Skin of body (tissue), 2 donors: ENCODE results near the gene SFRP5. TPM values are rescaled to one million over a fixed set of nuclear protein-coding genes. Genes with fewer than 3 reads are reported as not detected.

Experiments
- DNase-seq: peaks from one replicate; lab custom pipeline; 2025; lab: John Stamatoyannopoulos, UW
- total RNA-seq: library from RNA; depleted of rRNA; stranded (reverse); fragments of >200 nt; gene quantifications from one replicate; pipeline ENCODE4 v1.2.3, GENCODE V29; 2014

SFRP5 gene
- total RNA-seq, 1 donor from 2014 or later, result 1.7 TPM

DNA sequence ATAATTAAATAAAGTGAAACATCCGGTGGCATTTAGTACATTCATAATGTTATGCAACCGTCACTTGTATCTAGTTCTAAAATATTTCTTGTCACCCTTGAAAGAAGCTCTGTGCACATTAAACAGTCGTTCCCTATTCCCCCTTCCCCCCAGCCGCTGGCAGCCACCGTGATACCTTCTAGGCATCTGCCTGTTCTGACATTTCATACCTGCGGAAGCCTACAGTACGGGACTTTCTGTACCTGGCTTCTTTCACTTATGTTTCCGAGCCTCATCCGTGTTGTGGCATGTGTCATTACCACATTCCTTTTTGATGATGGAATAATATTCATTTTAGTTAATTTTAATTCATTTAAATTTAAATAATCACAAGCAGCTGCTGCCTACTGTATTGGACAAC, 13.9 kb upstream of the SFRP5 start:
- no peak for DNase-seq

DNA sequence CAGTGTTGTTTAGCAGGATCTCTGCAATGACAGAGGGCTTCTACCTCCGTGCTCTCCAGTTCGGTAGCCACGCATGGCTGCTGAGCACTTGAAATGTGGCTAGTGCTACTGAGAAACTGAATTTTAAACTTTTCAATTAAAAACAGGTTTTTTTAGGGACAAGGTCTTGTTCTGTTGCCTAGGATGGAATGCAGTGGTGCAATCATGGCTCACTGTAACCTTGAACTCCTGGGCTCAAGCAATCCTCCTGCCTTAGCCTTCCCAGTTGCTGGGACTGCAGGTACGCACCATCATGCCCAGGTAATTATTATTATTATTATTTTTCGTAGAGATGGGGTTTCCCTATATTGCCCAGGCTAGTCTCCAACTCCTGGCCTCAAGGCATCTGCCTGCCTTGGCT, 13.4 kb upstream of the SFRP5 start:
- DNase-seq, result no peak

DNA sequence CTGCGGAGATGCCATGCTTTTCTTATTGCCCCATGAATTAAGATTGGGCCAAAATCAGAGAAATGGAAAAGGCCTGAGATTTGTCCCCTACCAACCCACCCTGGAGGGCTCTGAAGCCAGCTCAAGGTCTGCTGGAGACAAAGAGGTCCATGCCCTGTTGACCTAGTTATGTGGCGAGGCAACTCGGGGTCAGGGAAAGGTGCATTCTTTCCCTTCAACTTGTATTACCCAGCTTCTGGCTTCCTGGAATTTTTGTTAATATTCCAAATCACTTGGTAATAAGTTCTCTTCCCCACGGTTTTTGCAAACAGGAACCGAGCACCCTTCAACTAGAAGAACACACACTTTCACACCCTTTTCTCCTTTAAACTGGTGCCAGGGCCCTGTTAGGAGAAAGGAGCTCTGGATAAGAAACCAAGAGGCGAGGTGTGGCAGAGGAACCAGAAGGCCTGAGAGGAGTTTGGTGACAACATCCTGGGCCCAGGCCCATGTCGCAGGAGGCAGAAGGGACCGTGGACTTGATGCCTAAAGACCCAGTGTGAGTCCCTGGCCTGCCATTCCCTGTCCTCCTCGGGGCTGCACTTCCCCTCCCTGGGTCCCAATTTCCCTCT, 12.5 kb upstream of the SFRP5 start:
- no peak for DNase-seq

DNA sequence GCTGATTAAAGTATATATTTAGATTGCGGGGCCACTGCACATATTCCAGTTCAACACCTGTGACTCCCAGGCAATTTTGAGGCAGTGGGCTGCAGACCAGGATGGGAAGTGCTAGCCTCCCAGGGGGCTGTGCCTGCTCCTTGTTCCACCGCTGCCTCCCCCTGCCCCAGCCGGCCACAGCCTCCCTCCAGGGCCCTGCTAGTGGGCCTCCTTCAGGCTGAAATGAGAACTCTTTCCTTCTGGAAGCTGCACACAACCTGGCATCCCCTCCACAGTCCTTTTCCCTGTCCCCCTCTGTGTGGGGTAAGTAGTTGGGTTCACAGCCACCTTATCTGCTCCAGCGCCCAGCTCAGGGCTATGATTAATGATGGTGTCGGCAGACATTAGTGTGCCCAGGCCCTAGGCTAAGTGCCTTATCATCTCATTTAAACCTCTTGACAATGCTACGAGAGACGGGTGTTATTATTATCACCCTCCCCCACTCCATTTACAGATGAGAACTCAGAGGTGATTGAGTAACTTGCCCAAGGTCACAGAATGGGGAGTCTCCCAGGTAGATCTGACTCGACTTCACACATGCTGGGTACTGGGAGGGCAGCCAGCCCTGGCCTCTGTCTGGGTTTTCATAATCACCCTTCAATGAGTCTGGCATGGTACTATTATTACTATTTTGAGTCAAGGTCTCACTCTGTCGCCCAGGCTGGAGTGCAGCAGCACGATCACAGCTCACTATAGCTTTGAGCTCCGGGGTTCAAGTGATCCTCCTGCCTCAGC, 10.8 kb upstream of the SFRP5 start:
- no peak for DNase-seq

DNA sequence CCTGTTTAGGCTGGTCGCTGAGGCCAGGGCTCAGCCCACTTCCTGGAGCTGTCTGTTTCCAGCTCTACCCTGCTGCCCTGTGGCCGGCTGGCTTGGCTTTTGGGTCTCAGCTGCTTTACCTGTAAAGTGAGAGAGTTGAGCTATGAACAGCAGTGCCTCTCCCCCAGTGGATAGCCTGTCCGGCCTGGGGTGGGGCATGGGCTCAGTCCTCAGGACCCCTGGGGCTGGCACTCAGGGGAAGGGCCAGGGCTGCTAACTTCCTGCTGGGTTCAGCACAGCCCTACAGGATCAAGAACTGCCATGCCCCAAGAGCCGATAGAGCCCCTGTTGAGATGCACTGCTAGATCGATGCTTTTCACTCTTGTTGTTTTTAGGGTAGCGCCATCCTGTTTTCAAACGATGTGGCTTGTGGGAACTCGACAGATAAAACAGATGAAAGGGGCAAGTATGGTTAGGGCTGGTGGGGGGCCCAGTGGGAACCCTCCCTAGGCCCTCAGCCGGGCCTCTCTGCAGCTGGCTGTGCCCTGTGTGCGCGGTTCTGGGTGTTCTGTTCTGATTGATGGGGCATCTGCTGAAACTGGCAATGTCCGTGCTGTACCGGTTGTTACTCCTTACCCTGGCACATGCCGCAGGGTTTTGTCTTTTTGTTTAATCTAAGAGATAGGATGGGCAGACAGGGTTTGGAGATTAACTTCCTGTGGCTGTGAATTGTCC, 10.0 kb upstream of the SFRP5 start:
- DNase-seq, result no peak

DNA sequence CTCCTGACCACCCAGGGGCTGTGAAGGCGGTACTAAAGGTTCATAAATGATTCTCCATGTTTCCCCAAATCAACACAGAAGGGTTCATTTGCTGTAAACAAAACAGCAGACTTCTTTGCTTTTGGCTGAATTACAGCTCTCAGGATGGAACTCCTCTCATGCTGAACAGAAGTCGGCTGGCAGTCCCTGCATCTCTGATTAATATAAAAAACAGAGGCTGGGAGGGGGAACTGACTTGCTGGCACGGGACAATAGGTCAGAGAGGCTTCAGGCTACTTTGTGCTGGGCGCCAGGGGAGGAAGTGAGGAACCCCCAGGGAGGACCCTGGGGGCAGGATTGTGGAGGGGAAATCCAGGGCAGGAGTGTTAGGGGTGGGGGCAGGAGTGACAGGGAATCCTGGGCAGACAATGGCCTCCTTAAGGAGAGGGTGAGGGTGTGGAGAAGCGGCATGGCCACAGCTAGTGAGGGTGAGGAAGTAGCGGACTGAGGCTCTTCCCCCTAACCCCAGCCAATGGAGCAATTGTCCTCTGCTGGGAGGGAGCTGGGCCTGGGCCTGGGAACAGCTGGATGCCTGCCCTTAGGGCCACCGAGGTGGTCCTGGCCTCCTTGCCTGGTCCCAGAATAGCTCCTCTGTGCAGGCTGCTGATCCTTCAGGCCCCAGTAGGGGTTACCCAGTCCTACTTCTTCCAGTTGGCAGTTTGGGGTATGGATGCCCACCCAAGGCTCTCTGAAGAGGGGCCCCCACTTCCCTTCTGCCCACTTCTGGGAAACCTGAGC, 9.2 kb upstream of the SFRP5 start:
- no peak for DNase-seq

GRCh38 chr10:97779975-97780374, 8.2 kb upstream of the SFRP5 start:
- no peak for DNase-seq

GRCh38 chr10:97779492-97779891, 7.7 kb upstream of the SFRP5 start:
- no peak for DNase-seq

- no peak for DNase-seq
Observed at GRCh38 chr10:97778452-97779302, 6.9 kb upstream of the SFRP5 start.

GRCh38 chr10:97777143-97777542, 5.3 kb upstream of the SFRP5 start:
- no peak for DNase-seq

GRCh38 chr10:97774811-97775294, 3.1 kb upstream of the SFRP5 start:
- DNase-seq, result no peak

DNA sequence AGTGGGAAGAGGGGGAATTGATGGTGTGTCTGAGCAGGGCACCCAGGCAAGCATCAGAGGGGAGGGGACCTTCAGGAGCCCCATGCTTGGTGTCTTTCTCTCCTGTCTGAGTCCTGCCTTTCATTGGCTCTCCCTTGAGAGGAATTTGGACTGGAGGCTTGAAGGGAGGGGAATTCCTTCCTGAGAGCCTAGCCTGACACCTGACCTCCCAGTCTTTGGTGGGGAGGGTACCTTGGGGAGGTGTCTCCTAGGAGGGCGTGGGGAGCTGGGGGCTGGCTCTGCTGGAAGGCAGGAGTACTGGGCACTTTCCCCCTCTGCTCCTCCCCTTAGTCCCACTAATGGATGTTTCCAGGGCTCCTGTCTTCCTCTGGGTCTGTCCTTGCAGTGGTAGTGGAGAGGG, 1.3 kb upstream of the SFRP5 start:
- no peak for DNase-seq

GRCh38 chr10:97771055-97771891, 526 bp downstream of the SFRP5 start:
- DNase-seq, result no peak

GRCh38 chr10:97770255-97770654, 1.5 kb downstream of the SFRP5 start:
- no peak for DNase-seq

- DNase-seq, result no peak
Observed at GRCh38 chr10:97768322-97769315, 3.2 kb downstream of the SFRP5 start.

DNA sequence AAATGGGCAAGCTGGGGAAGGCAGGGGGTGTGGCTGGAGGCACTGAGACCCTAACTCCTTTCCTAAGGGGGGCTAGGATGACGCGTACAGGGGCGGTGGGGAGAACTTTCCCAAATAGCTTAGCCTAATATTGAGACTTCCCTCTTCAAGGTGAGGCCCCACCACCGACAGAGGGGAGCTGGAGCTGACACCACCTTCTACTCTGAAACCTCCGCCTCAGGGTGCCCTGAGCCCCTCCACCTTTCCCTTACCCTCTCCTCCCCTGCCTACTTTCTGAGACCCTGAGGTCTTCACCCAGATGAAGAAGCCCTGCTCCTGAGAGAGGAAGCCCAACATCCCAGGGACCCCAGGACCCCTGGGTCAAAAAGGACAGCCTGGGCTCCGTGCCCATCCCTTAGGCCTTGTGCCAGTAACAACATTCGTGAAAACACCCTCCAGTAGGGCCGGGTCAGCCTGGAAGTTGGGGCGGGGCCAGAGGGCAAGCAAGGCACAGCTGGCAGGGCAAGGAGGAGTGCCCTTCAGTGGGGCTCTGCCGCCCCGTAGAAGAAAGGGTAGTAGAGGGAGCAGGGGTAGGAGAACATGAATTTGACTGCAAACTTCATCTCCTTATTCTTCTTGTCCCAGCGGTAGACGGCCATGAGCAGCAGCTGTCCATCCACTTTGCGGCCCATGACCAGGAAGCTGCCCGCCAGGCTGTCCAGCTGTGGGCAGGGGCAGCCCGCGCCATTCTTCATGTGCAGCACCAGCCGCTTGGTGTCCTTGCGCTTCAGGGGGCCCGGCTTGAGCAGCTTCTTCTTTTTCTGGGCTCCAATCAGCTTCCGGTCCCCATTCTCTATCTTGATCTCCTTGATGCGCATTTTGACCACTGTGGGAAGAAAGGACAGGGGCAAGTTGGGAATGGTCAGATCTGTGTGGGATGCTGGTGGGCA, 4.5 kb downstream of the SFRP5 start:
- DNase-seq, result no peak

- DNase-seq, result no peak
Observed at GRCh38 chr10:97766106-97766810, 5.5 kb downstream of the SFRP5 start.
